Measurements from ENCODE around the gene PPME1. TPM values are rescaled to one million over a fixed set of nuclear protein-coding genes. Genes with fewer than 3 reads are reported as not detected.

PPME1 gene
- total RNA-seq, 1 experiment from 2014 or later: 68.3 TPM

GRCh38 chr11:74204701-74205100 is 33.6 kb downstream of the PPME1 start:
- no peaks in the 10 kb centered on the region for H3K27me3 ChIP-seq (ENCODE audit: insufficient read depth, low read length)
- DNase-seq (ENCODE audit: low read depth, low spot score): no peak
- ATAC-seq: no peak
- ChIA-PET POLR2A (no interaction called here), CTCF (no interaction called here), RAD21 (ENCODE audit: low non-redundant PET in 1 of 2, low total read pairs in 2 of 2, uncharacterized antibody in 2 of 2, unreplicated experiment in 2 of 2) (no interaction called here)
- TF ChIP-seq CTCF (IDR thresholded peaks at IDR 0.05 in 2 of 3, conservative IDR thresholded peaks at IDR 0.05 in 1 of 3; ENCODE audit: borderline replicate concordance in 1 of 3, insufficient read depth in 1 of 3, low read depth in 2 of 3, low read length in 2 of 3): no peak
- no peak for TF ChIP-seq ELF1 (IDR thresholded peaks at IDR 0.05; ENCODE audit: borderline replicate concordance, low read depth)
- TF ChIP-seq MAX (IDR thresholded peaks at IDR 0.05): no peak
- no peak for TF ChIP-seq EGR1 (IDR thresholded peaks at IDR 0.05; ENCODE audit: low read depth)
- TF ChIP-seq SP1 (IDR thresholded peaks at IDR 0.05; ENCODE audit: low read depth): no peak
- no peak for TF ChIP-seq ZBTB33 (IDR thresholded peaks at IDR 0.05; ENCODE audit: extremely low read depth, insufficient replicate concordance, low read length)
- TF ChIP-seq JUND (IDR thresholded peaks at IDR 0.05): no peak
- TF ChIP-seq SRF (IDR thresholded peaks at IDR 0.05; ENCODE audit: low read depth): no peak
- no peak for TF ChIP-seq RAD21 (IDR thresholded peaks at IDR 0.05; ENCODE audit: low read depth)
- no peak for TF ChIP-seq SIN3A (IDR thresholded peaks at IDR 0.05; ENCODE audit: low read depth)
- no peak for TF ChIP-seq EZH2phosphoT487 (IDR thresholded peaks at IDR 0.05; ENCODE audit: borderline replicate concordance)
- no peak for TF ChIP-seq ATF3 (IDR thresholded peaks at IDR 0.05)
- TF ChIP-seq CEBPB (IDR thresholded peaks at IDR 0.05; ENCODE audit: low read depth): no peak
- no peaks in the 10 kb centered on the region for H4K20me1 ChIP-seq (ENCODE audit: insufficient read depth)
- no peaks in the 10 kb centered on the region for H3K4me1 ChIP-seq (ENCODE audit: control insufficient read depth in 1 of 2, insufficient read depth in 2 of 2, low read length in 2 of 2)
- H2AFZ ChIP-seq (ENCODE audit: low read depth, low read length, poor library complexity, severe bottlenecking): no peak overlapping the region
- H3K4me2 ChIP-seq (ENCODE audit: low read length): no peak overlapping the region
- H3K27ac ChIP-seq (ENCODE audit: low read depth, low read length): no peak overlapping the region
- H3K79me2 ChIP-seq (ENCODE audit: insufficient read depth, low read length): peaks cover 28% of the 10 kb centered on the region
- no peaks in the 10 kb centered on the region for H3K9me2 ChIP-seq (ENCODE audit: insufficient read depth)
- peaks cover 2 to 16% of the 10 kb centered on the region in 2 experiments for H3K36me3 ChIP-seq (ENCODE audit: control insufficient read depth in 1 of 2, insufficient read depth in 2 of 2, low read length in 2 of 2)
- no peaks in the 10 kb centered on the region for H3K9me3 ChIP-seq (ENCODE audit: control insufficient read depth in 1 of 2, insufficient read depth in 1 of 2, low read depth in 1 of 2, low read length in 2 of 2)
- intact Hi-C loops (cut with micrococcal nuclease): loop anchor here (10.0 kb wide), 1 partner anchor 240 kb away; no protein-coding TSS in a partner anchor
- TSS peak; percentile 40 for BruUV-seq (replicated peaks)
- H3K9ac ChIP-seq (ENCODE audit: low read length): no peak overlapping the region
- H3K4me3 ChIP-seq (replicated peaks in 1 of 2; ENCODE audit: low read depth in 1 of 2, low read length in 2 of 2): no peak overlapping the region
